Measurements from ENCODE around the gene SALL2. TPM values are rescaled to one million over a fixed set of nuclear protein-coding genes. Genes with fewer than 3 reads are reported as not detected.
A peak's percentile ranks its signal among the peaks of the same experiment; 100 is the strongest.

The SALL2 gene
- total RNA-seq, 4 donors from 2014 or later = 14.7 to 23.8 (median 21.8) TPM

DNA sequence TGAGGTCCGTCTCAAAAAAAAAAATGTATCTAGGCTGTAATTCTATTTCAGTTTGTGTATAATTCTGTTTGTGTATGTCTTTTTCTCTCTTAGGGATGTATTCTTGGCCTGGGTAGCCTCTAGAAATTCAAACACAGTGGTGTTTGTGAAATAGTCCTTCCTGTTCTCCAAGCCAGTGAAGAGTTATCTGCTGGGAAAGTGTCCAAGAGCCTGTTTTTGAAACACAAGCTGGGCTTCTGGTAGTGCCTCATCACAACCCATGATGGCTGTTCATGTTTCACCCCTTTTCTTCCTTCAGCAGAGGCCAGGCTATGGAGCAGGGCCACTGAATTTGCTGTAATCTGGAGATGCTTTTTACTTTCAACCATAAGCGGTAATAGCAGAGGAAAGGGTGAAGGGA lies 29.7 kb downstream of the SALL2 start:
- no peak for ATAC-seq
- 67 to 81% methylated on average over 1 to 2 of the region's 2 CpGs for WGBS, 2 donors (ENCODE audit: low coverage in 1 of 2)

DNA sequence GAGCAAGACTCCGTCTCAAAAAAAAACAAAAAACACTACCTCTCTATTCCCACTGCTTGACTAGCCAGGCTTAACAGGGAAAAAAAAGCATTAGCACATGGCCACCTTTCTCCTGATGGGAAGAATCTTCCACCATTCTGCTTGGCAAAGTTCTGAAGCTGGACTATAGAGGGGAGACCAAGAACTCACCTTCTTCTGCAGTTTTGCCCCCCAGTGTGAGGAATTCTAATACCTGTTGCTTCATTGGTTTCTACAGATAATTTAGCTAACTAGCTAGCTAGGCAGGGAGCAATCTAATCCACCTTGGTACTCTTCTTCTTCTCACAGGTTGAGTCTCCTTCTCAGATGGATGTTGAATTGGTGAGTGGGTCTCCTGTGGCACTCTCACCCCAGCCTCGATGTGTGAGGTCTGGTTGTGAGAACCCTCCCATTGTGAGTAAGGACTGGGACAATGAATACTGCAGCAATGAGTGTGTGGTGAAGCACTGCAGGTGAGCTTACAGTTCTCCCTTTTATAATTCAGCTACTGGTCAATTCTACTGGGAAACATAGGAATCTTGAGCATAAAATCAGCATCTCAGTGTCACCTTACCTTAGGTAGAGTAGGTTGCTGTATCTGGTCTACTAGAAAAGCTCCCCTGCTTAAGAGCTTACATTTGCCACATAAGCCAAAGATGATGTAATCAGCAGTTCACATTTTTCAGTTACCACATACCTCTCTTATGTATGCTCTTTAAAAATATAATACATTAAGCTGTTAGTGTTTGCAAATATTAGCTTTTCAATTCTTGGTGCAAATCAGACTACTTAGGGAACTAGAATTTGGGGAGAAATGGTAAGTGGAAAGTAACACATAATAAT lies 31.0 kb downstream of the SALL2 start:
- TF ChIP-seq EP300 (IDR thresholded peaks at IDR 0.05) (no peak), POLR2AphosphoS5 (IDR thresholded peaks at IDR 0.05) (no peak), POLR2A (IDR thresholded peaks at IDR 0.05) (no peak), CTCF (IDR thresholded peaks at IDR 0.05) (no peak)
- ATAC-seq = no peak
- H3K27ac ChIP-seq = no peak overlapping the region
- 33 to 67% methylated on average over 1 to 2 of the region's 2 CpGs for WGBS, 2 donors (ENCODE audit: low coverage in 1 of 2)
- H3K9me3 ChIP-seq = no peaks in the 10 kb centered on the region
- H3K4me1 ChIP-seq = no peaks in the 10 kb centered on the region
- no peak overlapping the region for H3K4me3 ChIP-seq
- peaks cover 0 to 100% of the 10 kb centered on the region in 2 donors for H3K36me3 ChIP-seq
- no peaks in the 10 kb centered on the region for H3K27me3 ChIP-seq

More for the DNA sequence above, 29.7 kb downstream of the SALL2 start:
- H3K4me3 ChIP-seq = no peak overlapping the region
- H3K27me3 ChIP-seq = no peaks in the 10 kb centered on the region
- H3K9me3 ChIP-seq = no peaks in the 10 kb centered on the region
- TF ChIP-seq POLR2A (IDR thresholded peaks at IDR 0.05) = no peak
- TF ChIP-seq POLR2AphosphoS5 (IDR thresholded peaks at IDR 0.05) = no peak
- no peak for TF ChIP-seq EP300 (IDR thresholded peaks at IDR 0.05)
- TF ChIP-seq CTCF (IDR thresholded peaks at IDR 0.05) = no peak
- peaks cover 0 to 100% of the 10 kb centered on the region in 2 donors for H3K36me3 ChIP-seq
- no peak overlapping the region for H3K27ac ChIP-seq
- no peaks in the 10 kb centered on the region for H3K4me1 ChIP-seq

- Histone ChIP-seq H3K27me3 (no peaks in the 10 kb centered on the region), H3K4me3 (no peak overlapping the region), H3K9me3 (no peaks in the 10 kb centered on the region), H3K4me1 (peaks cover 0 to 20% (median 4%) of the 10 kb centered on the region in 3 donors), H3K36me3 (peaks cover 0 to 63% of the 10 kb centered on the region in 2 donors), H3K27ac (no peak overlapping the region)
- ATAC-seq = no peak
- TF ChIP-seq CTCF (IDR thresholded peaks at IDR 0.05) = no peak
- no peak for TF ChIP-seq EP300 (IDR thresholded peaks at IDR 0.05)
- no peak for TF ChIP-seq POLR2A (IDR thresholded peaks at IDR 0.05)
- TF ChIP-seq POLR2AphosphoS5 (IDR thresholded peaks at IDR 0.05) = no peak
- WGBS, 2 donors (ENCODE audit: low coverage in 1 of 2) = 53 to 80% methylated on average over 1 of the region's 1 CpG
These were observed 39.5 kb downstream of the SALL2 start for GRCh38 chr14:21486640-21487087.

- Histone ChIP-seq H3K4me1 (peaks cover 8 to 42% (median 16%) of the 10 kb centered on the region in 3 donors), H3K27me3 (no peaks in the 10 kb centered on the region), H3K27ac (peak within 1 kb of the TSS; percentile 77 to 95 (median 92)), H3K4me3 (peak within 1 kb of the TSS; percentile 52 to 90), H3K9me3 (no peaks in the 10 kb centered on the region), H3K36me3 (peaks cover 0 to 50% of the 10 kb centered on the region in 2 donors)
- 1% methylated on average over 14 to 29 of the region's 49 CpGs for WGBS, 2 donors (ENCODE audit: low coverage in 1 of 2)
- ATAC-seq = peak; percentile 99
- TF ChIP-seq EP300 (IDR thresholded peaks at IDR 0.05) = no peak
- peak; percentile 61 to 74 for TF ChIP-seq POLR2A (IDR thresholded peaks at IDR 0.05)
- TF ChIP-seq CTCF (IDR thresholded peaks at IDR 0.05) = peak; percentile 91 to 98 (median 98)
- peak; percentile 96 for TF ChIP-seq POLR2AphosphoS5 (IDR thresholded peaks at IDR 0.05)
These were observed 49.0 kb downstream of the SALL2 start, which contains the start of the genes RAB2B and TOX4 for GRCh38 chr14:21476925-21477681. Gene RAB2B, minus strand, starts transcription at chr14:21476959. Its CDS starts 87 bp downstream, at chr14:21476872. Gene TOX4, plus strand, starts transcription at chr14:21477195. Its CDS starts 84 bp downstream, at chr14:21477279.

Data from gastroesophageal sphincter (tissue), 4 donors.